ENCODE measurements around the gene ST7L.

GRCh38 chr1:112529301-112529700 lies 89.6 kb downstream of the ST7L start:
- TF ChIP-seq CTCF (IDR thresholded peaks at IDR 0.05) (no peak), POLR2A (IDR thresholded peaks at IDR 0.05) (no peak)

All from heart left ventricle (tissue), 13 donors.